ENCODE results near the gene ZNF232. TPM values are rescaled to one million over a fixed set of nuclear protein-coding genes. Genes with fewer than 3 reads are reported as not detected.

ZNF232 gene
- total RNA-seq, 1 donor from 2014 or later: 9.4 TPM

- no peak for DNase-seq (ENCODE audit: low read depth)
- Histone ChIP-seq H3K4me1 (ENCODE audit: insufficient read depth, low read length) (no peaks in the 10 kb centered on the region), H3K36me3 (ENCODE audit: insufficient read depth, low read length) (no peaks in the 10 kb centered on the region), H3K9ac (ENCODE audit: low read length) (no peak overlapping the region), H4K20me1 (ENCODE audit: insufficient read depth, low read length) (no peaks in the 10 kb centered on the region), H3K27ac (ENCODE audit: low read depth, low read length) (no peak overlapping the region), H3K4me3 (ENCODE audit: insufficient read depth, low read depth, low read length) (no peak overlapping the region), H3K9me3 (ENCODE audit: insufficient read depth, low read depth, low read length) (no peaks in the 10 kb centered on the region), H3K27me3 (ENCODE audit: insufficient read depth, low read length) (peaks cover 2% of the 10 kb centered on the region), H3K4me2 (ENCODE audit: low read length) (no peak overlapping the region), H3K79me2 (ENCODE audit: insufficient read depth, low read length) (no peaks in the 10 kb centered on the region), H2AFZ (ENCODE audit: low read depth, low read length) (no peak overlapping the region)
- H3K4me3 Mint-ChIP-seq (ENCODE audit: unreplicated experiment): no peak overlapping the region
- peaks cover 4% of the 10 kb centered on the region for H3K27me3 Mint-ChIP-seq (ENCODE audit: low read depth, unreplicated experiment)
- no peaks in the 10 kb centered on the region for H3K4me1 Mint-ChIP-seq (ENCODE audit: low read depth, unreplicated experiment)
- H3K36me3 Mint-ChIP-seq (ENCODE audit: low read depth, unreplicated experiment): peaks cover 4% of the 10 kb centered on the region
- no peak for TF ChIP-seq CTCF (IDR thresholded peaks at IDR 0.05; ENCODE audit: insufficient read depth, low read depth, low read length)
- TF ChIP-seq EZH2 (IDR thresholded peaks at IDR 0.05; ENCODE audit: insufficient read depth, low read length): no peak
- peaks cover 10% of the 10 kb centered on the region for H3K9me3 Mint-ChIP-seq (ENCODE audit: unreplicated experiment)
- no peak for FAIRE-seq
- H3K27ac Mint-ChIP-seq (ENCODE audit: unreplicated experiment): no peak overlapping the region
These were observed 42.0 kb downstream of the ZNF232 start for GRCh38 chr17:5069724-5070123.

DNA sequence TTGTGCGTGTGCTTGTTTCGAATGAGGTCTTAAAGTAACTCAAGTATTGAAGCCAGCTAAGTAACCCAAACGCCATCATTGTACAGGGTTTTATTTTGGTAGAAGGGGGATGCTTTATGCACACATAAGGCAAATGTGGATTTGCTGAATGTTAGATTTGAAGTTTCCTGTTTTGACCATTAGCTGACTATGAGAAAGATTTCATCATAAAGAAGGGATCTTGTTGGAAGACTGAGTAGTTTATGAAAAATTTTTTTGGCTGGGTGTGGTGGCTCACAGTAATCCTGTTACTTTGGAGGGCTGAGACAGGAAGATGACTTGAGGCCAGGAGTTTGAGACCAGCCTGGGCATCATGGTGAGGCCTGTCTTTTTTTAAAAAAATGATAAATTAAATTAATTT is 43.4 kb downstream of the ZNF232 start:
- no peaks in the 10 kb centered on the region for H3K4me1 Mint-ChIP-seq (ENCODE audit: low read depth, unreplicated experiment)
- H3K9me3 ChIP-seq (ENCODE audit: insufficient read depth, low read depth, low read length): no peaks in the 10 kb centered on the region
- no peaks in the 10 kb centered on the region for H4K20me1 ChIP-seq (ENCODE audit: insufficient read depth, low read length)
- no peaks in the 10 kb centered on the region for H3K4me1 ChIP-seq (ENCODE audit: insufficient read depth, low read length)
- H3K4me3 ChIP-seq (ENCODE audit: insufficient read depth, low read depth, low read length): no peak overlapping the region
- FAIRE-seq (peak; percentile 20), DNase-seq (ENCODE audit: low read depth) (no peak)
- TF ChIP-seq CTCF (IDR thresholded peaks at IDR 0.05; ENCODE audit: insufficient read depth, low read depth, low read length) (no peak), EZH2 (IDR thresholded peaks at IDR 0.05; ENCODE audit: insufficient read depth, low read length) (no peak)
- no peaks in the 10 kb centered on the region for H3K79me2 ChIP-seq (ENCODE audit: insufficient read depth, low read length)
- H3K27ac Mint-ChIP-seq (ENCODE audit: unreplicated experiment): no peak overlapping the region
- no peaks in the 10 kb centered on the region for H3K36me3 ChIP-seq (ENCODE audit: insufficient read depth, low read length)
- no peak overlapping the region for H3K4me3 Mint-ChIP-seq (ENCODE audit: unreplicated experiment)
- peaks cover 6% of the 10 kb centered on the region for H3K27me3 Mint-ChIP-seq (ENCODE audit: low read depth, unreplicated experiment)
- no peak overlapping the region for H3K4me2 ChIP-seq (ENCODE audit: low read length)
- peaks cover 5% of the 10 kb centered on the region for H3K9me3 Mint-ChIP-seq (ENCODE audit: unreplicated experiment)
- H3K36me3 Mint-ChIP-seq (ENCODE audit: low read depth, unreplicated experiment): no peaks in the 10 kb centered on the region
- H3K27ac ChIP-seq (ENCODE audit: low read depth, low read length): no peak overlapping the region
- no peak overlapping the region for H2AFZ ChIP-seq (ENCODE audit: low read depth, low read length)
- H3K9ac ChIP-seq (ENCODE audit: low read length): no peak overlapping the region
- peaks cover 2% of the 10 kb centered on the region for H3K27me3 ChIP-seq (ENCODE audit: insufficient read depth, low read length)

DNA sequence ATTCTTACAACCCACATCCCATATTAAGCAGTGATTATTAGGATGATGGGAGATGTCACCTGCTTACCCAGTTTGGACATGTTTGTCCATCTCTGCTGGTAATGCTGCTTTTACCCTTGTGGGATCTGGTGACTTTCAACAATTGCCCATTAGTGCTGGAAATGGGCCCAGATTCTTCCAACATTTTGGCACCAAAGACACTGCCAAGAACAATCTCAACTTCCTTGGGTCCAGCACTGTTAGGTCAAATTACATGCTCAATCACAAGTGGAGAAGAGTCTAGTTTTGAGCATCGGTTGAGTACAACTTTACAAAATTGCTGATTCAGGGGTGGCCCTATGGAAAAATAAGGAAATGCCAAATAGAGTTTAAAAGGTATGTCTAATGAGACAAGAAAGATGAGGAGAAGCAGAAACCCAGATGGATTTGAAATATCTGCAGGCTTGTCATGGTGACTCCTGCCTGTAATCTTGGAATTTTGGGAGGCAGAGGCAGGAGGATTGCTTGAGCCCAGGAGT is 46.4 kb downstream of the ZNF232 start:
- Mint-ChIP-seq H3K4me1 (ENCODE audit: low read depth, unreplicated experiment) (no peaks in the 10 kb centered on the region), H3K9me3 (ENCODE audit: unreplicated experiment) (peaks cover 5% of the 10 kb centered on the region), H3K36me3 (ENCODE audit: low read depth, unreplicated experiment) (no peaks in the 10 kb centered on the region), H3K27ac (ENCODE audit: unreplicated experiment) (no peak overlapping the region), H3K4me3 (ENCODE audit: unreplicated experiment) (no peak overlapping the region), H3K27me3 (ENCODE audit: low read depth, unreplicated experiment) (peaks cover 9% of the 10 kb centered on the region)
- Histone ChIP-seq H2AFZ (ENCODE audit: low read depth, low read length) (no peak overlapping the region), H3K4me2 (ENCODE audit: low read length) (no peak overlapping the region), H3K79me2 (ENCODE audit: insufficient read depth, low read length) (no peaks in the 10 kb centered on the region), H3K36me3 (ENCODE audit: insufficient read depth, low read length) (no peaks in the 10 kb centered on the region), H3K4me1 (ENCODE audit: insufficient read depth, low read length) (no peaks in the 10 kb centered on the region), H3K4me3 (ENCODE audit: insufficient read depth, low read depth, low read length) (no peak overlapping the region), H3K27ac (ENCODE audit: low read depth, low read length) (no peak overlapping the region), H3K9me3 (ENCODE audit: insufficient read depth, low read depth, low read length) (no peaks in the 10 kb centered on the region), H4K20me1 (ENCODE audit: insufficient read depth, low read length) (no peaks in the 10 kb centered on the region), H3K27me3 (ENCODE audit: insufficient read depth, low read length) (peaks cover 2% of the 10 kb centered on the region), H3K9ac (ENCODE audit: low read length) (no peak overlapping the region)
- FAIRE-seq: no peak
- DNase-seq (ENCODE audit: low read depth): peak; percentile 14
- no peak for TF ChIP-seq EZH2 (IDR thresholded peaks at IDR 0.05; ENCODE audit: insufficient read depth, low read length)
- no peak for TF ChIP-seq CTCF (IDR thresholded peaks at IDR 0.05; ENCODE audit: insufficient read depth, low read depth, low read length)
